ENCODE data around the gene PTK7. TPM values are rescaled to one million over a fixed set of nuclear protein-coding genes. Genes with fewer than 3 reads are reported as not detected.
"Not testable (repeated sequence)": the region's sequence is repeated elsewhere in the genome, so short reads cannot be mapped to it uniquely, and the experiment has no call there.

PTK7 gene
- 10 to 100 TPM in 1 of 2 donors, 1 to 10 TPM in 1; 3.0 to 10.3 TPM for total RNA-seq
- long read RNA-seq, donor 1, full-length matches to known transcripts = 3 of 7 reads
- long read RNA-seq, donor 1, partial matches to known transcripts = 2 of 7 reads
- long read RNA-seq, donor 1, other reads (novel, unspliced or antisense) = 2 of 7 reads
- long read RNA-seq, donor 2 = 0 reads

- DNase-seq (ENCODE audit: low spot score) = no peak
These were observed at the start of gene PTK7 for GRCh38 chr6:43075670-43076463. TSS of gene PTK7 (plus strand) at chr6:43076314. CDS start at chr6:43076489, 175 bp downstream.

GRCh38 chr6:43026365-43026764 is 49.7 kb upstream of the PTK7 start:
- DNase-seq (ENCODE audit: low spot score) = no peak
- intact Hi-C loops (cut with DNase I) = no loop called here

More at GRCh38 chr6:43075670-43076463, at the start of gene PTK7:
- intact Hi-C loops (cut with DNase I) = no loop called here

GRCh38 chr6:43029120-43029519 is 47.0 kb upstream of the PTK7 start:
- no peak for DNase-seq (ENCODE audit: low spot score)
- intact Hi-C loops (cut with DNase I) = no loop called here

GRCh38 chr6:43032326-43032725 is 43.8 kb upstream of the PTK7 start:
- no peak for DNase-seq (ENCODE audit: low spot score)
- intact Hi-C loops (cut with DNase I) = no loop called here

GRCh38 chr6:43033496-43034189 is 42.5 kb upstream of the PTK7 start:
- intact Hi-C loops (cut with DNase I) = no loop called here
- no peak for DNase-seq (ENCODE audit: low spot score)

GRCh38 chr6:43034190-43034525 is 42.0 kb upstream of the PTK7 start:
- DNase-seq (ENCODE audit: low spot score) = no peak
- intact Hi-C loops (cut with DNase I) = no loop called here

- intact Hi-C loops (cut with DNase I) = no loop called here
- DNase-seq (ENCODE audit: low spot score) = no peak
These were observed 40.5 kb upstream of the PTK7 start for GRCh38 chr6:43035495-43036194.

GRCh38 chr6:43036712-43037111 is 39.4 kb upstream of the PTK7 start:
- intact Hi-C loops (cut with DNase I) = no loop called here
- no peak for DNase-seq (ENCODE audit: low spot score)

- intact Hi-C loops (cut with DNase I) = no loop called here
- no peak for DNase-seq (ENCODE audit: low spot score)
These were observed 38.9 kb upstream of the PTK7 start for GRCh38 chr6:43037197-43037596.

- intact Hi-C loops (cut with DNase I) = no loop called here
- no peak for DNase-seq (ENCODE audit: low spot score)
These were observed 38.4 kb upstream of the PTK7 start for GRCh38 chr6:43037706-43038105.

GRCh38 chr6:43038727-43039126 is 37.4 kb upstream of the PTK7 start:
- no peak for DNase-seq (ENCODE audit: low spot score)
- intact Hi-C loops (cut with DNase I) = no loop called here

- intact Hi-C loops (cut with DNase I) = no loop called here
- no peak for DNase-seq (ENCODE audit: low spot score)
These were observed 35.4 kb upstream of the PTK7 start for GRCh38 chr6:43040542-43041257.

GRCh38 chr6:43041475-43041874 is 34.6 kb upstream of the PTK7 start:
- DNase-seq (ENCODE audit: low spot score); intact Hi-C loops (cut with DNase I): not testable (repeated sequence)

GRCh38 chr6:43043310-43043709 is 32.8 kb upstream of the PTK7 start:
- no peak for DNase-seq (ENCODE audit: low spot score)
- intact Hi-C loops (cut with DNase I) = no loop called here

- no peak for DNase-seq (ENCODE audit: low spot score)
These were observed 30.7 kb upstream of the PTK7 start for GRCh38 chr6:43045371-43045930.

GRCh38 chr6:43047998-43048397 is 28.1 kb upstream of the PTK7 start:
- intact Hi-C loops (cut with DNase I) = no loop called here
- no peak for DNase-seq (ENCODE audit: low spot score)

More at GRCh38 chr6:43045371-43045930, 30.7 kb upstream of the PTK7 start:
- intact Hi-C loops (cut with DNase I) = no loop called here

- DNase-seq (ENCODE audit: low spot score) = no peak
- intact Hi-C loops (cut with DNase I) = no loop called here
These were observed 25.1 kb upstream of the PTK7 start for GRCh38 chr6:43050981-43051380.

- no peak for DNase-seq (ENCODE audit: low spot score)
- intact Hi-C loops (cut with DNase I) = no loop called here
These were observed 23.8 kb upstream of the PTK7 start for GRCh38 chr6:43052225-43052841.

Measured in posterior vena cava (tissue), 2 donors.